Muscle layer of colon (tissue), 2 donors: Measurements from ENCODE around the gene SLC25A42.
A peak's percentile ranks its signal among the peaks of the same experiment; 100 is the strongest.

Experiments
- H3K27ac ChIP-seq: one replicate; pipeline ENCODE4 v1.7.0; 2013; ENCODE audit warnings: low read depth, mild to moderate bottlenecking, low read length, moderate library complexity
- H3K27me3 ChIP-seq, 2 donors: one replicate each; pipeline ENCODE4 v1.7.0; 2013; ENCODE audit warnings: low read length in 2 of 2, mild to moderate bottlenecking in 2 of 2; ENCODE audit not compliant: insufficient read depth in 2 of 2, control insufficient read depth in 1 of 2
- H3K36me3 ChIP-seq: one replicate; pipeline ENCODE4 v1.7.0; 2013; ENCODE audit warnings: mild to moderate bottlenecking, low read length; ENCODE audit not compliant: insufficient read depth
- H3K4me1 ChIP-seq: one replicate; pipeline ENCODE4 v1.7.0; 2013; ENCODE audit warnings: mild to moderate bottlenecking, low read length; ENCODE audit not compliant: insufficient read depth
- H3K4me3 ChIP-seq, 2 donors: one replicate each; pipeline ENCODE4 v1.7.0; 2013; ENCODE audit warnings: low read length in 2 of 2, low read depth in 1 of 2, mild to moderate bottlenecking in 1 of 2, moderate library complexity in 1 of 2
- H3K9ac ChIP-seq: one replicate; pipeline ENCODE4 v1.7.0; 2013; ENCODE audit warnings: low read length
- H3K9me3 ChIP-seq: one replicate; pipeline ENCODE4 v1.7.0; 2013; ENCODE audit warnings: mild to moderate bottlenecking, low read length
- donor health status: abdominal sarcoma.
- donor health status: Adenocarcinoma of cecum.

Gene SLC25A42

GRCh38 chr19:19061506-19061905, 2.3 kb upstream of the SLC25A42 start:
- Histone ChIP-seq H3K27ac (no peak overlapping the region), H3K4me1 (peaks cover 13% of the 10 kb centered on the region), H3K36me3 (peaks cover 7% of the 10 kb centered on the region), H3K9me3 (no peaks in the 10 kb centered on the region), H3K9ac (no peak overlapping the region), H3K4me3 (no peak overlapping the region), H3K27me3 (no peaks in the 10 kb centered on the region)

GRCh38 chr19:19062454-19063182, 1.2 kb upstream of the SLC25A42 start:
- Histone ChIP-seq H3K9me3 (no peaks in the 10 kb centered on the region), H3K9ac (peak overlapping the region; percentile 12), H3K4me3 (peak overlapping the region in 1 of 2 donors; percentile 51)

GRCh38 chr19:19064098-19064722, 416 bp downstream of the SLC25A42 start:
- H3K4me3 ChIP-seq: peak overlapping the region; percentile 71 to 82
- H3K9me3 ChIP-seq: no peaks in the 10 kb centered on the region
- peak overlapping the region; percentile 68 for H3K9ac ChIP-seq
- no peaks in the 10 kb centered on the region for H3K27me3 ChIP-seq
- peaks cover 16% of the 10 kb centered on the region for H3K4me1 ChIP-seq
- H3K27ac ChIP-seq: peak overlapping the region; percentile 52
- no peaks in the 10 kb centered on the region for H3K36me3 ChIP-seq

More at GRCh38 chr19:19062454-19063182, 1.2 kb upstream of the SLC25A42 start:
- Histone ChIP-seq H3K36me3 (peaks cover 7% of the 10 kb centered on the region), H3K27ac (no peak overlapping the region), H3K27me3 (no peaks in the 10 kb centered on the region), H3K4me1 (peaks cover 13% of the 10 kb centered on the region)

GRCh38 chr19:19064811-19065745, 1.3 kb downstream of the SLC25A42 start:
- Histone ChIP-seq H3K9me3 (no peaks in the 10 kb centered on the region), H3K27me3 (no peaks in the 10 kb centered on the region), H3K4me3 (peak overlapping the region; percentile 71 to 82), H3K9ac (peak overlapping the region; percentile 68), H3K36me3 (no peaks in the 10 kb centered on the region), H3K27ac (peak overlapping the region; percentile 52), H3K4me1 (peaks cover 18% of the 10 kb centered on the region)

GRCh38 chr19:19067276-19068072, 3.7 kb downstream of the SLC25A42 start:
- H3K36me3 ChIP-seq: no peaks in the 10 kb centered on the region
- H3K9ac ChIP-seq: no peak overlapping the region
- peaks cover 18% of the 10 kb centered on the region for H3K4me1 ChIP-seq
- H3K27me3 ChIP-seq: no peaks in the 10 kb centered on the region
- H3K9me3 ChIP-seq: no peaks in the 10 kb centered on the region
- H3K27ac ChIP-seq: no peak overlapping the region
- H3K4me3 ChIP-seq: no peak overlapping the region

- H3K4me3 ChIP-seq: no peak overlapping the region
- no peak overlapping the region for H3K9ac ChIP-seq
- H3K36me3 ChIP-seq: no peaks in the 10 kb centered on the region
- peaks cover 18% of the 10 kb centered on the region for H3K4me1 ChIP-seq
- H3K27me3 ChIP-seq: no peaks in the 10 kb centered on the region
- H3K9me3 ChIP-seq: no peaks in the 10 kb centered on the region
- no peak overlapping the region for H3K27ac ChIP-seq
These were observed 5.2 kb downstream of the SLC25A42 start for GRCh38 chr19:19068659-19069654.

- H3K27me3 ChIP-seq: no peaks in the 10 kb centered on the region
- no peaks in the 10 kb centered on the region for H3K9me3 ChIP-seq
- no peaks in the 10 kb centered on the region for H3K36me3 ChIP-seq
- H3K4me1 ChIP-seq: peaks cover 5% of the 10 kb centered on the region
- H3K4me3 ChIP-seq: no peak overlapping the region
- no peak overlapping the region for H3K9ac ChIP-seq
- H3K27ac ChIP-seq: no peak overlapping the region
These were observed 8.1 kb downstream of the SLC25A42 start for GRCh38 chr19:19071897-19072296.

- no peak overlapping the region for H3K9ac ChIP-seq
- H3K27ac ChIP-seq: no peak overlapping the region
- H3K36me3 ChIP-seq: no peaks in the 10 kb centered on the region
- H3K4me3 ChIP-seq: no peak overlapping the region
- H3K27me3 ChIP-seq: no peaks in the 10 kb centered on the region
- peaks cover under 1% of the 10 kb centered on the region for H3K4me1 ChIP-seq
- H3K9me3 ChIP-seq: no peaks in the 10 kb centered on the region
These were observed 10.5 kb downstream of the SLC25A42 start for GRCh38 chr19:19074196-19074882.

- Histone ChIP-seq H3K27me3 (no peaks in the 10 kb centered on the region), H3K36me3 (no peaks in the 10 kb centered on the region), H3K9me3 (no peaks in the 10 kb centered on the region), H3K4me3 (no peak overlapping the region), H3K27ac (no peak overlapping the region), H3K4me1 (no peaks in the 10 kb centered on the region), H3K9ac (no peak overlapping the region)
These were observed 11.3 kb downstream of the SLC25A42 start for GRCh38 chr19:19075126-19075525.
